ENCODE results near the gene ACTL8.

GRCh38 chr1:17729248-17729647 is 25.9 kb upstream of the ACTL8 start:
- no peak for TF ChIP-seq EZH2phosphoT487 (IDR thresholded peaks at IDR 0.05; ENCODE audit: low read depth)
- no peak for TF ChIP-seq CTCF (IDR thresholded peaks at IDR 0.05; ENCODE audit: low read depth, low read length)
